Measurements from ENCODE around the gene ADGRG6. TPM values are rescaled to one million over a fixed set of nuclear protein-coding genes. Genes with fewer than 3 reads are reported as not detected.
"Not testable (repeated sequence)": the region's sequence is repeated elsewhere in the genome, so short reads cannot be mapped to it uniquely, and the experiment has no call there.

Gene ADGRG6
- total and polyA plus RNA-seq, 3 experiments from 2014 or later = 0.35 to 0.97 TPM; not detected in 1

DNA sequence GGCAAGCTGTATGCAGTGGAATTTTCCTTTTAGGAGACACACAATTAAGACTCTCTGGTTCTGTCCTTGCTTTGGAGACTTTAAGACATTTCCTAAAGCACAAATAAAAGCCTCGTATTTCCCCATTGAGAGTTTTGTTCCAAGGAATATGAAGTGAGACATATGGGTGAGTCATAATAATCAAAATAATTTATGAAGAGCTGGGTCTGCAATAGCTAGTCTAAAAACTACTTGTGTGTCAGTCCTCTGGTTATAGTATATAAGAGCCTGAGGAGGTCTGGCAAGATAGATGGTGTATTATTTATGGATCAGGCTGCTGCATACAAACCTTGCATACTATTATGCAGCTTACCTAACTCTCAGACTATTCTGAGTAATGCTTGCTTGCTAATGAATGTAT lies 142.6 kb downstream of the ADGRG6 start:
- H3K4me3 ChIP-seq (ENCODE audit: low read length) = no peak overlapping the region
- no peak overlapping the region for H3K27ac ChIP-seq (ENCODE audit: low read depth, low read length)
- POLR2A ChIA-PET = no interaction called here
- Mint-ChIP-seq H3K4me1 (no peaks in the 10 kb centered on the region), H3K27me3 (peaks cover 0 to 19% of the 10 kb centered on the region in 2 donors), H3K27ac (no peak overlapping the region), H3K4me3 (no peak overlapping the region), H3K36me3 (no peaks in the 10 kb centered on the region), H3K9me3 (peaks cover 0 to 1% (median 0%) of the 10 kb centered on the region in 5 donors)
- no peaks in the 10 kb centered on the region for H3K36me3 ChIP-seq (ENCODE audit: insufficient read depth, low read length)
- DNase-seq = no peak
- no peaks in the 10 kb centered on the region for H3K4me1 ChIP-seq (ENCODE audit: insufficient read depth, low read length)
- CTCF ChIA-PET = no interaction called here
- no peaks in the 10 kb centered on the region for H3K27me3 ChIP-seq (ENCODE audit: insufficient read depth, low read length, poor library complexity, severe bottlenecking)
- no peaks in the 10 kb centered on the region for H3K9me3 ChIP-seq (ENCODE audit: low read length)

- Histone ChIP-seq H3K9me3 (ENCODE audit: low read length) (no peaks in the 10 kb centered on the region), H3K4me3 (ENCODE audit: low read length) (no peak overlapping the region), H3K27me3 (ENCODE audit: insufficient read depth, low read length, poor library complexity, severe bottlenecking) (no peaks in the 10 kb centered on the region), H3K36me3 (ENCODE audit: insufficient read depth, low read length) (no peaks in the 10 kb centered on the region), H3K27ac (ENCODE audit: low read depth, low read length) (no peak overlapping the region), H3K4me1 (ENCODE audit: insufficient read depth, low read length) (no peaks in the 10 kb centered on the region)
- ChIA-PET POLR2A (no interaction called here), CTCF (interaction anchor here (1.0 kb wide), 1 partner anchor 28 kb away, joined by 3 read pairs; no protein-coding TSS in a partner anchor)
- Mint-ChIP-seq H3K36me3 (no peaks in the 10 kb centered on the region), H3K4me3 (no peak overlapping the region), H3K27me3 (peaks cover 0 to 19% of the 10 kb centered on the region in 2 donors), H3K9me3 (peaks cover 0 to 1% (median 0%) of the 10 kb centered on the region in 5 donors), H3K4me1 (no peaks in the 10 kb centered on the region), H3K27ac (no peak overlapping the region)
- no peak for DNase-seq
These were observed 143.1 kb downstream of the ADGRG6 start for GRCh38 chr6:142444881-142445301.

GRCh38 chr6:142446168-142446567 lies 144.4 kb downstream of the ADGRG6 start:
- ChIA-PET CTCF (no interaction called here), POLR2A (no interaction called here)
- H3K27me3 ChIP-seq (ENCODE audit: insufficient read depth, low read length, poor library complexity, severe bottlenecking) = no peaks in the 10 kb centered on the region
- H3K4me3 ChIP-seq (ENCODE audit: low read length) = no peak overlapping the region
- Mint-ChIP-seq H3K27ac (no peak overlapping the region), H3K9me3 (peaks cover 0 to 1% (median 0%) of the 10 kb centered on the region in 5 donors), H3K27me3 (peaks cover 0 to 20% of the 10 kb centered on the region in 2 donors), H3K4me1 (no peaks in the 10 kb centered on the region), H3K4me3 (no peak overlapping the region), H3K36me3 (no peaks in the 10 kb centered on the region)
- DNase-seq = no peak
- H3K9me3 ChIP-seq (ENCODE audit: low read length) = no peaks in the 10 kb centered on the region
- no peaks in the 10 kb centered on the region for H3K36me3 ChIP-seq (ENCODE audit: insufficient read depth, low read length)
- no peaks in the 10 kb centered on the region for H3K4me1 ChIP-seq (ENCODE audit: insufficient read depth, low read length)
- H3K27ac ChIP-seq (ENCODE audit: low read depth, low read length) = no peak overlapping the region

- Histone ChIP-seq H3K27ac (ENCODE audit: low read depth, low read length) (no peak overlapping the region), H3K36me3 (ENCODE audit: insufficient read depth, low read length) (no peaks in the 10 kb centered on the region), H3K4me3 (ENCODE audit: low read length) (no peak overlapping the region), H3K27me3 (ENCODE audit: insufficient read depth, low read length, poor library complexity, severe bottlenecking) (no peaks in the 10 kb centered on the region), H3K9me3 (ENCODE audit: low read length) (no peaks in the 10 kb centered on the region), H3K4me1 (ENCODE audit: insufficient read depth, low read length) (no peaks in the 10 kb centered on the region)
- no peak overlapping the region for H3K27ac Mint-ChIP-seq
- H3K36me3 Mint-ChIP-seq = no peaks in the 10 kb centered on the region
- CTCF ChIA-PET = no interaction called here
- peaks cover 0 to 20% of the 10 kb centered on the region in 2 donors for H3K27me3 Mint-ChIP-seq
- peaks cover 0 to 1% (median 0%) of the 10 kb centered on the region in 5 donors for H3K9me3 Mint-ChIP-seq
- POLR2A ChIA-PET = no interaction called here
- no peak for DNase-seq
- no peak overlapping the region for H3K4me3 Mint-ChIP-seq
- no peaks in the 10 kb centered on the region for H3K4me1 Mint-ChIP-seq
These were observed 144.8 kb downstream of the ADGRG6 start for GRCh38 chr6:142446576-142446975.

DNA sequence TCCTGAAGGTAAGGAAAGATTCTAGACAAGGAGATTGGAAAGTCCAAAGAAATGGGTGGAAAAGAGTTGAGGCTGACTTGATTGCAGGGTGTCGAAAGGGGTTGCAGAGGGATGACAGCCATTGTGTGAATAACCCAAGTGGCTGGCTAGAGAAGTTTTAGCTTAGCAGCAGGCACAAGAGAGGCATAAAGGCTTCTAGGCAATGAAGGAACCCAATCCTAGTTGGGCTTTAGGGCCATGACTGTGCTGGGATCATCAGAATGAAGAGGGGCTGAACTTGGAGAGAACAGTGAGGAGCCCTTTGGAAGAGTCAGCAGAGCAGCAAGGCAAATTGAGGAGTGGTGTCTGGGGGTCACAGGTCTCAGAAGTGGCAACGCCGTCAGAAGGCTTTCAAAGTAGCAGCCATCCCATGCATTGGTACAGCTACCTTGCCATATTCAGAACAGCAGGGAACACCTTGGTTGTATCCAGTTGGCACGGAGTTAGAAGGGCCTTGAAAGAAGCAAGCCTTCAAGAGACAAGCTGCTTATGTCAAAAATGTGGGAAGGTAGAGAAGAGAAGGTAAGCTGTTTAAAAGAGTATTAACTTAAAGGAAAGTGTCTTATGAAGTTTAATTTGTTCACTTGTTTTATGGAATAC lies 146.4 kb downstream of the ADGRG6 start:
- H3K27me3 ChIP-seq (ENCODE audit: insufficient read depth, low read length, poor library complexity, severe bottlenecking) = no peaks in the 10 kb centered on the region
- ChIA-PET POLR2A (no interaction called here), CTCF (interaction anchor here (0.9 to 1.2 kb wide), 2 partner anchors 25 to 73 kb away, joined by 3 read pairs; no protein-coding TSS in a partner anchor)
- no peaks in the 10 kb centered on the region for H3K9me3 ChIP-seq (ENCODE audit: low read length)
- Mint-ChIP-seq H3K9me3 (peaks cover 0 to 1% (median 0%) of the 10 kb centered on the region in 5 donors), H3K36me3 (no peaks in the 10 kb centered on the region), H3K4me3 (no peak overlapping the region), H3K27ac (no peak overlapping the region), H3K4me1 (no peaks in the 10 kb centered on the region), H3K27me3 (peaks cover 0 to 24% of the 10 kb centered on the region in 2 donors)
- DNase-seq = no peak
- H3K4me1 ChIP-seq (ENCODE audit: insufficient read depth, low read length) = no peaks in the 10 kb centered on the region
- no peak overlapping the region for H3K27ac ChIP-seq (ENCODE audit: low read depth, low read length)
- no peak overlapping the region for H3K4me3 ChIP-seq (ENCODE audit: low read length)
- H3K36me3 ChIP-seq (ENCODE audit: insufficient read depth, low read length) = no peaks in the 10 kb centered on the region

GRCh38 chr6:142450856-142451255 lies 149.0 kb downstream of the ADGRG6 start:
- peaks cover 4 to 24% of the 10 kb centered on the region in 2 donors for H3K27me3 Mint-ChIP-seq
- CTCF ChIA-PET; H3K27me3 ChIP-seq (ENCODE audit: insufficient read depth, low read length, poor library complexity, severe bottlenecking); H3K9me3 ChIP-seq (ENCODE audit: low read length); H3K36me3 ChIP-seq (ENCODE audit: insufficient read depth, low read length); POLR2A ChIA-PET; DNase-seq; H3K27ac Mint-ChIP-seq; H3K4me1 Mint-ChIP-seq; H3K4me3 ChIP-seq (ENCODE audit: low read length); H3K27ac ChIP-seq (ENCODE audit: low read depth, low read length); H3K9me3 Mint-ChIP-seq; H3K4me3 Mint-ChIP-seq; H3K36me3 Mint-ChIP-seq; H3K4me1 ChIP-seq (ENCODE audit: insufficient read depth, low read length): not testable (repeated sequence)

GRCh38 chr6:142452993-142453392 lies 151.2 kb downstream of the ADGRG6 start:
- H3K36me3 Mint-ChIP-seq = no peaks in the 10 kb centered on the region
- peaks cover 4 to 14% of the 10 kb centered on the region in 2 donors for H3K27me3 Mint-ChIP-seq
- Histone ChIP-seq H3K4me1 (ENCODE audit: insufficient read depth, low read length) (no peaks in the 10 kb centered on the region), H3K36me3 (ENCODE audit: insufficient read depth, low read length) (no peaks in the 10 kb centered on the region), H3K27me3 (ENCODE audit: insufficient read depth, low read length, poor library complexity, severe bottlenecking) (no peaks in the 10 kb centered on the region), H3K4me3 (ENCODE audit: low read length) (no peak overlapping the region), H3K27ac (ENCODE audit: low read depth, low read length) (no peak overlapping the region), H3K9me3 (ENCODE audit: low read length) (no peaks in the 10 kb centered on the region)
- H3K4me3 Mint-ChIP-seq = no peak overlapping the region
- ChIA-PET POLR2A (no interaction called here), CTCF (no interaction called here)
- no peaks in the 10 kb centered on the region for H3K9me3 Mint-ChIP-seq
- no peak overlapping the region for H3K27ac Mint-ChIP-seq
- H3K4me1 Mint-ChIP-seq = no peaks in the 10 kb centered on the region
- no peak for DNase-seq

DNA sequence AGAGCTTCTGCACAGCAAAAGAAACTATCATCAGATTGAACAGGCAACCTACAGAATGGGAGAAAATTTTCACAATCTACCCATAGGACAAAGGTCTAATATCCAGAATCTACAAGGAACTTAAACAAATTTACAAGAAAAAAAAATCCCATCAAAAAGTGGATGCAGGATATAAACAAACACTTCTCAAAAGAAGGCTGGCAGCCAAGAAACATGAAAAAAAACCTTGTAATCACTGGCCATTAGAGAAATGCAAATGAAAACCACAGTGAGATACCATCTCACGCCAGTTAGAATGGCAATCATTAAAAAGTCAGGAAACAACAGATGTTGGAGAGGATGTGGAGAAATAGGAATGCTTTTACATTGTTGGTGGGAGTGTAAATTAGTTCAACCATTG lies 152.4 kb downstream of the ADGRG6 start:
- POLR2A ChIA-PET; H3K27me3 ChIP-seq (ENCODE audit: insufficient read depth, low read length, poor library complexity, severe bottlenecking); H3K36me3 ChIP-seq (ENCODE audit: insufficient read depth, low read length); H3K4me3 Mint-ChIP-seq; H3K9me3 ChIP-seq (ENCODE audit: low read length); H3K27ac Mint-ChIP-seq; DNase-seq; H3K36me3 Mint-ChIP-seq; H3K9me3 Mint-ChIP-seq; H3K27ac ChIP-seq (ENCODE audit: low read depth, low read length); CTCF ChIA-PET; H3K4me1 Mint-ChIP-seq; H3K4me1 ChIP-seq (ENCODE audit: insufficient read depth, low read length); H3K4me3 ChIP-seq (ENCODE audit: low read length): not testable (repeated sequence)
- H3K27me3 Mint-ChIP-seq = peaks cover 4 to 14% of the 10 kb centered on the region in 2 donors
